ENCODE results near the gene CAPN13.
"Not testable (repeated sequence)": the region's sequence is repeated elsewhere in the genome, so short reads cannot be mapped to it uniquely, and the experiment has no call there.

Gene CAPN13

DNA sequence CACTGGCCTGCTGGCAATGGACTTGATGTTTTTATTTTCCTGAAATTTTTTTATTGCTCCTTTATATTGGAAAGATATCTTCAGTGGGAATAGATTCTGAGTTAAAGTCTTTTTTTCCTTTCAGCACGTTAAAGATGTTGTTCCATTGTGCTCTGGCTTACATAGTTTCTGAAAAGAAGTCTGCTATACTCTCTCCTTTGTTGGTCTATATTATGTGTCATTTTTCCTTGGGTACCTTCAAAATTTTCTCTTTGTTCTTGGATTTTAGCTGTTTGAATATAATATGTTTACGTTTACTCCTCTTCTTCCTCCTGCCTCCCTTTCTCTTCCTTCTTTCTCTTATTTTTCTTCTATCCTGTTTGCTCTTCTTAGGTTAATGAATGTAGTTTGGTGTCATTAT is 105.5 kb downstream of the CAPN13 start:
- no peak for DNase-seq

GRCh38 chr2:30697242-30698103 is 109.8 kb downstream of the CAPN13 start:
- not testable (repeated sequence) for DNase-seq

- no peak for DNase-seq
Measured at GRCh38 chr2:30695749-30696148, 111.5 kb downstream of the CAPN13 start.

DNA sequence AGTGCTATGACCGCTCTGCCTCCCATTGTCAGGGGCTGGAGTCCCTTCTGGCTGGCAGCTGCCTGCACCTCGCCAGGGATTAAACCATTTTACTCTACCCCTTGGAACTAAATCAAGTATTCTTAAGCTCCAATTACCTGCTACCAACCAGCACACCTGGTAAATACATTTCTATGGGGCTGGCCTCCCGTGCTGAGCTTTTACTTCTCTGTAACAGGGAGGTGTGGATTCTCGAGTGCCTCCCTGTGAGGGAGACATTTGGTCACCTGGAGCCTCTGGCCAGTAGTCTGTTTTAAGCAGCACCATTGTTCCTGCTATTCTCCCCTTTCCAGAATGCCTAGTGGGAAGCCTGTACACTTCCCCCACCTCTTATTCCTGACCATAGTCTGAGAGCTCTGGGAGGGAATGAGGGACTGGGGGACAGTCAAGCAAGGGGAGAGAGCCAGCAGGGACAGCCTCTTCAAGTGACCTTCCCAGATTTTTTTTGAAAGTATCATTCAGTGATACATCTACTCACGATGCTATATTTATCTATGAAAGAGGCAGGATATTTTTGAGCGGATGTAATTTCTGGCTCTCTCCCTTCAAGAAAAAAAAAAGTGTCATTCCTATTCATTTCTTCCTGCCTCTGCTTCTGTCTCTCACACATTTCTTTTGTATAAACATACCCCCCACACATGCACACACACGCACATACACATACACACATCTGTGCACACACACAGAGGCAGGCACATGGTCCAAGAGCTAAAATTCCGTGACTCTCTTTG is 112.8 kb downstream of the CAPN13 start:
- no peak for DNase-seq

DNA sequence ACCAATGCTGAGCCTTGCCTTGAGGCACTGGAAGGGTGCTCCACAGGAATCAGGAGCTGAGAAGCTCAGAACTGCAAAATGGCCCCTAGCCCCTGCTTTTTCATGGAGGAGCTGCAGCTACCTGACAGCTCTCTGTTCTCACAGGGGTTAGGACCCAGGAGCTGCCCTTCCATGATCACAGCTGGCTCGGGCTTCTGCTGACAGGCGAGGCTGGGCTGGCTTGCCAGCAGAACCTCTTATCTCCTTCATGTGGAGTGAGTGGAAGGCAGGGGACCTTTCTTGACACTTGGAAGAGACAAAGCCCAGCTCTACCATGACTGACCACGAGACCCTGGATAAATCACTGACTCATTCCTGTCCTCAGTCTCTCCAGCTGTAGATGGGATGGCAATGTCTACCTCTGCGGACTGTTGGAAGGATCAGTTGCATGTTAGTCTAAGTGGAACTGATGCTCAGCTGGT is 113.4 kb downstream of the CAPN13 start:
- DNase-seq = no peak

DNA sequence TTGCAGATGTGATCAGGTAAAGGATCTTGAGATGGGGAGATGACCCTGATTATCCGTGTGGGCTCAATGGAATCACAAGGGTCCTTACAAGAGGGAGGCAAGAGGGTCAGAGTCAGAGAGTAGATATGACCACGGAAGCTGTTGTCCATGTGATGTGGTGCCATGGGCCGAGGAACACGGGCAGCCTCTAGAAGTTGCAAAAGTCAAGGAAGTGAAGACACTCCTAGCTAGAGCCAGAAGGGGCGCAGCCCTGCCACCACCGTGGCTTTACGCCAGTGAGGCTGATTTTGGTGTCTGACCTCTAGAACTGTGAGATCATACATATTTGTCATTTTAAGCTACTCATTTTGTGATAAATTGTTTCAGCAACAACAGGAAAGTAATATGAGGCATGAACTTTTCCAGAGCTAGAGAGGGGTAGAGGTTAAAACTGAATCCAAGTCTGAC is 114.4 kb downstream of the CAPN13 start:
- no peak for DNase-seq

DNA sequence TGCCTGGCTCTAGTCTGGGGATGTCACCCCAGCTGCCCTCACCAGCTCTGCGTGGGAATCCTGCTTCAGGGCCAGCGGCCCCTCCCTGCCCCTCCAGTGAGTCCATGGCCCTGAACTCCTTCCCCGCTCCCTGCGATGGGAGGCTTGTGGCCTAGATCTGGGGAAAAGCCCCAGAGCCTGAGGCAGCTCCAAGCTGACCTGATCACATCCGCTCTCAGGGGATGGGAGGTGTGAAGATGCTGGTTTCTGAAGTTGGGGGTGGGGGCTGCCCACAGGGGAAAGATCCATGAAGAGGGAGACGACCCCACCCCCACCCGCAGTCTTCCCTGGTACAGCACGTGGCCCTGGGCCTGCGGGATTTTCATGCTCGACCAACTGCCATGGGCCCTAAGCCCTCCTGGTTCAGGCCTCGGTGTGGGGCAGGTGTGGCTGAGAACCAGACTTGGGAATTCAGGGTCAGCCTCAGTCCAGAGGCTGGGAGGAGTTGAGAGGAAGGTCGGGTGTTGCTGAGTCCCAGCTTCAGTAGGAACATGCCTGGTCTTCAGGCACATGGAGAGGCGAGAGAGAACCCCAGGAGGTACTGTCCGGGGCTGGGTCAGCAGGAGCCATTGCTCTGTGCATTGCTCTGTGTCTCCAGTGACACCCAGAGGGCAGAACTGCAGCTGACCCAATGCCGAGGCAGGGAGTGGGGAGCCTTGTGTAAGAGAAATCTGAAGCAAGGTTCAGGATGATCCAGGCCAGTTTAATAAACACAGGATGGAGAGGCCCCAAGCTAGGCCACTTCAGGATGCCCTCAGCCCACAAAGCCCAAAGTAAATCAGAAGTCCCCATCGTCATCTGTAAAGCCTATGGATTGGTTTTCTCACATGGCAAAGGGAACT is 115.1 kb downstream of the CAPN13 start:
- DNase-seq = no peak

DNA sequence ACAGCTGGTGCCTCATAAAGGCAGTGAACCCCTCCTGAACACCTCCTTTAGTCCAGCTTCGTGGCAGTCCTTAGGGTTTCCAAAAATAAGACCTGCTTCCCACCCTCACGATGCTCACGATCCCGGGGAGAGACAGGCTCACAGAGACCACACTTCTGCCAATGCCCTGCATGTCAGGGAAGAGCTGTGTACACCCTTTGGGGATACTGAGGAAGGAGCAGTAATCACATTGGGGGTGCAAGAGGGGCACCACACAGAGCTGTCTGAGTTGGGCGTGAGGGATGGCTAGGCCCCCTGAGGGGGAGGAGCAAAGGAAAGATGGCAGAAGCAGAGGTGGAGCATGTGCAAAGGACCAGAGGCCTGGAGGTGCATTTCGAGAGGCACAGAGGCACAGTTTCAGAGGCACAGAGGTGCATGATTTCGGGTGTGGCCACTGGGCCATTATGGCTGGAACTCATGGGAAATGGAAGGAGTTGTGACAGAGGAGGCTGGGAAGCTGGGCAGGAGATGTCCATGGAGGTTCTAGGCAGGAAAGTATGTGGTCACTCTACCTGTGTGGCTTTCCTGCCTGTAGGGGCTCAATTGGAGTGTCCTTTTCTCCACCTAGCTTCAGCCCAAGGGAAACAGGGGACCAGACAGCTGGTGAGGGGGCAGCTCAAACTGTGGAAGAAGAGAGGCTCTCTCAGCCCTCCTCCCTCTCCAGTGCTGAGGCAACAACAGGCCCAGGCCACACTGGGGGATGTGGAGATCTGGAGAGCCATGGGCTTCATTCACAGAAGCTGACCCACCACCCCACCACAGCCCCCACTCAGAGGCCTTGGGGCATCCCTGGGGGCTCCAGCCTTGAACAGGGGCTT is 115.9 kb downstream of the CAPN13 start:
- no peak for DNase-seq

- no peak for DNase-seq
Measured at GRCh38 chr2:30690126-30690561, 117.1 kb downstream of the CAPN13 start.

GRCh38 chr2:30689496-30690125 is 117.6 kb downstream of the CAPN13 start:
- DNase-seq = no peak

GRCh38 chr2:30688956-30689401 is 118.3 kb downstream of the CAPN13 start:
- no peak for DNase-seq

- DNase-seq = no peak
Measured at GRCh38 chr2:30686669-30687068, 120.6 kb downstream of the CAPN13 start.

DNA sequence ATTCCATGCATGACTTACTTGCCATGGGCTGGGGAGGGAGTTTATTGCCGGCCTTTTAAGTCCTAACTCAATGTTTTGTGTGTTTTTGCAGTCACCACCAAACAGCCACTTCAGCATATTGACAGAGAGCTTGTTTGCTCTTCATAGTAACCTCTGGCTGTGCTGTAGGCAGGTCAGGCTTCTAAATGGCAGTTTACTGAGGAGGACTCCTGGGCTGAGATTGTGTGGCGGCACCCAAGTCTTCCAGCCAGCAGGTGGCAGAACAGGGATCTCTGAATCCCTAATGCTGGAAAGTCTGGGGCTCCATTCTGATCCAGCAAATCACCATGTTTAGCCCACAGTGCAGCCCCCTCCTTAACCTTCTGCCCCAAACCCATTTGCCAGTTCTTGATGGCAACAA is 121.2 kb downstream of the CAPN13 start:
- DNase-seq = no peak

DNA sequence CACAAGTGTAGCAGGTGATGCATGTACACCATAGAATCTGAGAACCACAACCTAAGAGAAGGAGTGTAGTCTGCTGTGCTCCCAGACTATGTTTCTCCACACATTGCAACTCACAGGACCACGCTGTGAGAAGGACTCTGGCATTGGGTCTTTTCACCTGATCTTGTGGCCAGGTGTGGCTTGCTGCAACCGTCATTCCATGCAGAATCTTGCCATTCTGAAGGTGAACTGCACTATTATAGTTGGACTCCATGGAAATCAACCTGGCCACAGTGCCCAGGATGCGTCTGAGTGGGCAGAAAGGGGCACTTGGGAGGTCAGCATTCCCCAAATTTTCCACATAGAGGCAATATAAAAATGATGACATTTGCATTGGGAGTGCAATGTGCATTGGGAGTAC is 122.2 kb downstream of the CAPN13 start:
- no peak for DNase-seq

GRCh38 chr2:30684516-30684915 is 122.7 kb downstream of the CAPN13 start:
- DNase-seq = no peak

- no peak for DNase-seq
Measured at GRCh38 chr2:30684026-30684425, 123.2 kb downstream of the CAPN13 start.

DNA sequence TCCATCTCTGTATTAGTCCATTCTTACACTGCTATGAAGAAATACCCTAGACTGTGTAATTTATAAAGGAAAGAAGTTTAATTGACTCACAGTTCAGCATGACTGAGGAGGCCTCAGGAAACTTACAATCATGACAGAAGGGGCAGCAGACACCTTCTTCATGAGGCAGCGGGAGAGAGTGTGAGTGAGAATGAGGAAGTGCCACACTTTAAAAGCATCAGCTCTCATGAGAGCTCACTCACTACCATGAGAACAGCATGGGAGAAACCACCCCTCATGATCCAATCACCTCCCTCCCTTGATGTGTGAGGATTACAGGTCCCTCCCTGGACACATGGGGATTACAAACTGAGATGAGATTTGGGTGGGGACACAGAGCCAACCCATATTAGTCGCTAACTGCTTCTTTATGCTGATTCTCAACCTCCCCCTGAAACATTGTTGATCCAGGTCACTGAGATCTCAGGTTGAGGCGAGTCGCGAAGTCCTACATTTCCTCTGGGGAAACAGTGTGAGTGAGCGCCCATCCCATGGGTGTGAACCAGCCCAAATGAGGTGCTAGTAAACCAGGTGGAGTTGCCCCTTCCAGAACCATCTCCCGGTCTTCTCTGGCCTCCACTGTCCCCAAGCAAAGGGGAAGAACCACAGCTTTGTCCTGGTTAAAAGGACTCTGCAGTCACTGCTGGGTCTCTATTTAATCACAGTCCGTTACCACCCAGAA is 123.8 kb downstream of the CAPN13 start:
- DNase-seq = no peak

- no peak for DNase-seq
Measured at GRCh38 chr2:30681022-30681421, 126.2 kb downstream of the CAPN13 start.

DNA sequence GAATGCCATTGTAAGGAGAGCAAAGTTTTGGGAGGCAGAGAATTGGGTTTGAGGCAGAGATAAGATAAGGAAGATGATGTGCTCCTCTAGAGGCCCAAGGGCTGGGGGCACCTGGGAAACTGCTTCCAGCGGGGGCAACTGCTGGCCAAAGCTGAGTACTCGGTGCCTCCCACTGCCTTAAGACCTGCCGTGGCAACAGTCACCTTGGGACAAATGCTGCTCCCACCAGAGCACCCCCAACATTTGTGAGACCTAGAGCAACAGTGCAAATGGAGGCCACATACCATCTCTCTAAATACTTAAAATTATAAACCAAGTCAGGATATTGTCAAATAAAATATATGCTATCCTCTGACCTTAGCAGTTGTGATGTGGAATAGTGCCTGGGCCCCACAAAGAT is 127.1 kb downstream of the CAPN13 start:
- DNase-seq = no peak

GRCh38 chr2:30679426-30680088 is 127.7 kb downstream of the CAPN13 start:
- no peak for DNase-seq

Measured in stimulated activated naive CD4-positive, alpha-beta T cell treated with Interleukin-2 at 50 U/mL for 16 hours (primary cell).